Mesodermal cell (in vitro differentiated cells): ENCODE measurements around the gene AFDN.
A peak's percentile ranks its signal among the peaks of the same experiment; 100 is the strongest.

Experiments used
- H3K27ac ChIP-seq: 2 replicates; pipeline ENCODE4 v1.7.0; 2013; ENCODE audit warnings: mild to moderate bottlenecking, low read depth, low read length, moderate library complexity; ENCODE audit not compliant: severe bottlenecking
- H3K36me3 ChIP-seq: 2 replicates; pipeline ENCODE4 v1.7.1; 2013; ENCODE audit warnings: mild to moderate bottlenecking, low read length, moderate library complexity; ENCODE audit not compliant: control insufficient read depth, insufficient read depth
- H3K4me1 ChIP-seq: one replicate; pipeline ENCODE4 v1.7.1; 2013; ENCODE audit warnings: mild to moderate bottlenecking, low read length; ENCODE audit not compliant: insufficient read depth, control insufficient read depth, poor library complexity, severe bottlenecking
- H3K4me3 ChIP-seq: 2 replicates; pipeline ENCODE4 v1.7.0; 2013; ENCODE audit warnings: low read length, control low read depth, mild to moderate bottlenecking; ENCODE audit not compliant: insufficient read depth, poor library complexity, severe bottlenecking; ENCODE audit errors: extremely low read depth
- H3K9me3 ChIP-seq: 2 replicates; pipeline ENCODE4 v1.7.1; 2013; ENCODE audit warnings: mild to moderate bottlenecking, low read length, moderate library complexity; ENCODE audit not compliant: control insufficient read depth
- WGBS, 2 experiments: methylation state at CpG; one replicate each; pipeline ENCODE4 v1.1.5; 2013; ENCODE audit warnings: missing lambda C conversion rate in 2 of 2; ENCODE audit not compliant: insufficient coverage in 2 of 2; 5-methylcytosine and 5-hydroxymethylcytosine counted together

Gene AFDN

GRCh38 chr6:167843023-167843422 lies 16.3 kb downstream of the AFDN start:
- Histone ChIP-seq H3K36me3 (peaks cover 3% of the 10 kb centered on the region), H3K27ac (no peak overlapping the region), H3K4me3 (no peak overlapping the region), H3K4me1 (peaks cover 58% of the 10 kb centered on the region), H3K9me3 (no peaks in the 10 kb centered on the region)
- 100% methylated on average over 1 of the region's 1 CpG; no CpG with 5 or more reads in 1 of the 2 experiments for WGBS, 2 experiments

GRCh38 chr6:167845856-167846255 lies 19.1 kb downstream of the AFDN start:
- Histone ChIP-seq H3K36me3 (peaks cover 3% of the 10 kb centered on the region), H3K27ac (no peak overlapping the region), H3K4me1 (peaks cover 42% of the 10 kb centered on the region), H3K4me3 (no peak overlapping the region), H3K9me3 (no peaks in the 10 kb centered on the region)
- WGBS, 2 experiments = 50 to 72% methylated on average over 1 to 2 of the region's 4 CpGs

GRCh38 chr6:167846997-167847606 lies 20.4 kb downstream of the AFDN start:
- no peak overlapping the region for H3K4me3 ChIP-seq
- peaks cover 3% of the 10 kb centered on the region for H3K36me3 ChIP-seq
- 77 to 86% methylated on average over 5 to 6 of the region's 6 CpGs for WGBS, 2 experiments
- peaks cover 40% of the 10 kb centered on the region for H3K4me1 ChIP-seq
- no peaks in the 10 kb centered on the region for H3K9me3 ChIP-seq
- peak overlapping the region; percentile 72 for H3K27ac ChIP-seq

DNA sequence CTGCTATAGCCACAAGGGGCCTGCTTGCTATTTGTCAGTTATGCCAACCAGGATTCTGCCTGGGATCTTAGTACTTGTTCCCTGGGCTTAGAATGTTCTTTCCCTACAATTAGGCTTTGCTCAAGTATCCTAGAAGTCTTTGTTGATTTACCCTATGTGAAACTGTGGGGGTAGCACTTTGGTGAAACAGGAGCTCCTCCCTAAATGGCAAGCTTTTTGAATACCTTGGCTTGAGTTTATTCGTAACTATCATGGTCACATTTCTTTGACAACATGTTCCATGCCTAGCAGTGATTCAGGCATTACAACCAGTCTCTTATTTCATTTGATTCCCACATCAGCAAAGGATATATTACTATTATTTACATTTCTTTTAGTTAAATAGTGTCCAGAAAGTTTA lies 21.2 kb downstream of the AFDN start:
- 100% methylated on average over 1 of the region's 1 CpG; no CpG with 5 or more reads in 1 of the 2 experiments for WGBS, 2 experiments
- Histone ChIP-seq H3K9me3 (no peaks in the 10 kb centered on the region), H3K27ac (peak overlapping the region; percentile 72), H3K4me3 (no peak overlapping the region), H3K36me3 (peaks cover 3% of the 10 kb centered on the region), H3K4me1 (peaks cover 46% of the 10 kb centered on the region)

DNA sequence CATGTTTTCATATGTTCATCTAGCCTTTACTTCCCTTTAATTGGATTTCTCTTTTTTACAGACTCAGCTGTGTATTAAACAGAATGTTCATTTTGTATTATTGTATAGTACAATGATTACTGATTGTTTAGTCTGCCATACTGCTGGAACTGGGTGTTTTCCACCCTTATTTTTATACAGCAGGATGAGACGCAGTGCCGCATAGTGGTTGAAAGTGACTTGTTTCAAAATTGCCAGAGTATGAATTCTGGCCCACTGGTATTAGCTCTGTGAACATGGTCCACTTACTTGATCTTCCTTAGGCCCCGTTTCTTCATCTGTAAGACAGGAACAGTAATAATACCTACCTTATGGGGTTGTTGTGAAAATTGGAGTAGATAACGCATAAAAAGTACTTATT lies 22.1 kb downstream of the AFDN start:
- WGBS, 2 experiments = no CpG with 5 or more reads among the region's 4 CpGs
- H3K27ac ChIP-seq = peak overlapping the region; percentile 98

GRCh38 chr6:167849846-167850459 lies 23.2 kb downstream of the AFDN start:
- H3K4me1 ChIP-seq = peaks cover 40% of the 10 kb centered on the region
- H3K27ac ChIP-seq = peak overlapping the region; percentile 98
- 0 to 14% methylated on average over 1 of the region's 4 CpGs for WGBS, 2 experiments
- H3K4me3 ChIP-seq = no peak overlapping the region
- H3K36me3 ChIP-seq = peaks cover 3% of the 10 kb centered on the region
- no peaks in the 10 kb centered on the region for H3K9me3 ChIP-seq

More for the DNA sequence above, 22.1 kb downstream of the AFDN start:
- Histone ChIP-seq H3K4me1 (peaks cover 44% of the 10 kb centered on the region), H3K9me3 (no peaks in the 10 kb centered on the region), H3K4me3 (no peak overlapping the region), H3K36me3 (peaks cover 3% of the 10 kb centered on the region)

DNA sequence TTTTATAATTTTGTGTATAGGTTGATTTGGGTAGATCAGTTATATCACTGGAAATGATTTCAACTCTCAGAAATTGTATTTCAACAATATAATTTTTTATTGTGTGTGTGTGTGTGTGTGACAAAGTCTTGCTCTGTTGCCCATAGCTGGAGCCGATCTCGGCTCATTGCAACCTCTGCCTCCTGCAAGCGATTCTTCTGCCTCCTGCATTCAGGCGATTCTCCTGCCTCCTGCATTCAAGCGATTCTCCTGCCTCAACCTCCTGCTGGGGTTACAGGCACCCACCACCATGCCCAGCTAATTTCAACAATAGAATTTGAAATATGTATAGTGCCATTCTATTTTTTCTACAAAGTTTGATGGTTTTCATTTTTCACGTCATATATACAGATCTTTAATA lies 24.1 kb downstream of the AFDN start:
- peaks cover 48% of the 10 kb centered on the region for H3K4me1 ChIP-seq
- no peaks in the 10 kb centered on the region for H3K9me3 ChIP-seq
- no CpG with 5 or more reads among the region's 6 CpGs for WGBS, 2 experiments
- no peaks in the 10 kb centered on the region for H3K36me3 ChIP-seq
- no peak overlapping the region for H3K4me3 ChIP-seq
- H3K27ac ChIP-seq = peak overlapping the region; percentile 98

DNA sequence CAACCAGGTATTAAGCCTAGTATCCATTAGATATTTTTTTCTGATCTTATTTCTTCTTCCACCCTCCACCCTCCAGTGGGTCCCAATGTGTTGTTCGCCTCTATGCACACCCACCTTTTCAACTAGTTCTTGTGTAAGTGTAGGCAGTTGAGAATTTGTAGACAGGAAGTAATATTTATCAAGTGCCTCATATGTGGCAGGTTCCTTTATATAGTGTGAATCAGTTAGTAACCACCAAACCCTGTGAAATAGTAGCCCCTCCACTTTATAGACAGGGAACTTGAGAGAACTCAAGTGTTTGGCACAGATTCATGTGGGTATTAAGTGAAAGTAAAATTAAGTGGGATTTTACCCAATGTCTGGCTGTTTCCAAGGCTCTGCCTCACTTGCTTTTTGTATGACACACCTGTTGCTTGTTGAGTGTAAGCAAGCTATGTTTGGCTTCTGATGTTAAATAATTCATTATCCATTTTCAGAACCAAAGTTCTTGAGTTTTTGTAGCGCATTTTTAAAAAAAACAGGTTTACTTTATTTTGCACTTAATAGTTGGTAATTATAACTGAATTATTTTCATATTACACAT lies 24.8 kb downstream of the AFDN start:
- Histone ChIP-seq H3K9me3 (no peaks in the 10 kb centered on the region), H3K27ac (peak overlapping the region; percentile 98), H3K4me3 (no peak overlapping the region), H3K4me1 (peaks cover 55% of the 10 kb centered on the region), H3K36me3 (no peaks in the 10 kb centered on the region)
- WGBS, 2 experiments = no CpG with 5 or more reads among the region's 2 CpGs

DNA sequence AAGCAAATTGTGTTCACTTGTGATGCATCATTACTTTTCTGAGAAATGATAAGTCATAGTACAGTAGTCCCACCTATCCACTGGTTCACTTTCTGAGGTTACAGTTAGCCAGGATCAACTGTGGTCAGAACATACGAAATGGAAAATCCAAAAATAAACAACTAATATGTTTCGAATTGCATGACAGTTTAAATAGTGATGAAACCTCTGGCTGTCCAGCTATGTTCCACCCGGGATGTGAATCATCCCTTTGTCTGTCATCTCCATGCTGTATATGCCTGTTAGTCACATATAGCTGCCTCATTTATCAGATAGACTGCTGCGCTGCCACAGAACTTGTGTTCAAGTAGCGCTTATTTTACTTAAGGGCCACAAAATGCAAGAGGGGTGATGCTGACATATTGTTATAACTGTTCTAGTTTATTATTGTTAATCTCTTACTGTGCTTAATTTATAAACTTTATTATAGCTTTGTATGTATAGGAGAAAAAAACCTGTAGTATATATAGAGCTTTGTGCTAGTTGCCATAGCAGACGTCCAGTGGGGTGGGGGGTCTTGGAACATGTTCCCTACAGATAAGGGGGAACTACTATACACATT lies 29.2 kb downstream of the AFDN start:
- Histone ChIP-seq H3K36me3 (no peaks in the 10 kb centered on the region), H3K27ac (peak overlapping the region; percentile 91), H3K4me3 (no peak overlapping the region), H3K4me1 (peaks cover 69% of the 10 kb centered on the region), H3K9me3 (no peaks in the 10 kb centered on the region)
- 74 to 88% methylated on average over 3 of the region's 6 CpGs for WGBS, 2 experiments

GRCh38 chr6:167856474-167856873 lies 29.8 kb downstream of the AFDN start:
- WGBS, 2 experiments = no CpG with 5 or more reads among the region's 1 CpG
- Histone ChIP-seq H3K4me1 (peaks cover 70% of the 10 kb centered on the region), H3K4me3 (no peak overlapping the region)

More at GRCh38 chr6:167856474-167856873, 29.8 kb downstream of the AFDN start:
- Histone ChIP-seq H3K27ac (peak overlapping the region; percentile 91), H3K9me3 (no peaks in the 10 kb centered on the region), H3K36me3 (no peaks in the 10 kb centered on the region)
